RWPE2 (cell line): ENCODE measurements around the gene ATAD3B.

Experiments used
- ATAC-seq: fragments of 200-7000 bp; cut with Tn5 transposase; 3 replicates; pipeline ENCODE4 v1.9.1; 2021; ENCODE audit warnings: low read depth
- DNase-seq: peaks from one replicate; pipeline ENCODE4 v3.0.0-alpha.2; 2020; ENCODE audit warnings: low spot score
- H3K27ac ChIP-seq: fragments of 450-650 bp; 2 replicates; pipeline ENCODE4 v1.5.1; 2017; ENCODE audit warnings: mild to moderate bottlenecking; ENCODE audit not compliant: poor library complexity, severe bottlenecking
- H3K27me3 ChIP-seq: fragments of 250-450 bp; sonication (Bioruptor Pico); 2 replicates; pipeline ENCODE4 v1.5.1; 2021; ENCODE audit warnings: mild to moderate bottlenecking, moderate library complexity; ENCODE audit not compliant: insufficient read depth, poor library complexity, severe bottlenecking
- H3K36me3 ChIP-seq: fragments of 250-450 bp; sonication (Bioruptor Pico); 2 replicates; pipeline ENCODE4 v1.5.1; 2020; ENCODE audit warnings: low read depth, mild to moderate bottlenecking, moderate library complexity
- H3K4me1 ChIP-seq: fragments of 250-450 bp; sonication (Bioruptor Pico); 2 replicates; pipeline ENCODE4 v1.5.1; 2021; ENCODE audit warnings: mild to moderate bottlenecking, moderate library complexity; ENCODE audit not compliant: insufficient read depth, poor library complexity, severe bottlenecking
- H3K4me3 ChIP-seq: fragments of 250-450 bp; sonication (Bioruptor Pico); 2 replicates; pipeline ENCODE4 v1.5.1; 2021; ENCODE audit warnings: mild to moderate bottlenecking, moderate library complexity; ENCODE audit not compliant: severe bottlenecking
- H3K9me3 ChIP-seq: fragments of 250-450 bp; sonication (Bioruptor Pico); 2 replicates; pipeline ENCODE4 v1.5.1; 2021; ENCODE audit warnings: mild to moderate bottlenecking, moderate library complexity; ENCODE audit not compliant: severe bottlenecking
- CTCF ChIP-seq: fragments of 450-650 bp; IDR thresholded peaks from one replicate; pipeline ENCODE4 v1.5.1; 2017; ENCODE audit warnings: mild to moderate bottlenecking, moderate library complexity; ENCODE audit not compliant: poor library complexity, severe bottlenecking

Gene ATAD3B

GRCh38 chr1:1435911-1436629 lies 35.5 kb upstream of the ATAD3B start:
- H3K9me3 ChIP-seq: no peaks in the 10 kb centered on the region
- no peaks in the 10 kb centered on the region for H3K36me3 ChIP-seq
- DNase-seq: no peak
- H3K27me3 ChIP-seq: no peaks in the 10 kb centered on the region
- TF ChIP-seq CTCF: no peak
- peak overlapping the region; percentile 45 for H3K4me3 ChIP-seq
- peaks cover 9% of the 10 kb centered on the region for H3K4me1 ChIP-seq
- H3K27ac ChIP-seq: no peak overlapping the region
- no peak for ATAC-seq

- peaks cover 9% of the 10 kb centered on the region for H3K4me1 ChIP-seq
- peak overlapping the region; percentile 45 for H3K4me3 ChIP-seq
- no peak overlapping the region for H3K27ac ChIP-seq
- H3K36me3 ChIP-seq: no peaks in the 10 kb centered on the region
- no peak for ATAC-seq
- TF ChIP-seq CTCF: no peak
- DNase-seq: no peak
- H3K27me3 ChIP-seq: no peaks in the 10 kb centered on the region
- no peaks in the 10 kb centered on the region for H3K9me3 ChIP-seq
Measured at GRCh38 chr1:1436630-1437032, 34.9 kb upstream of the ATAD3B start.

- H3K27ac ChIP-seq: no peak overlapping the region
- DNase-seq (peak; percentile 65), ATAC-seq (no peak)
- H3K4me3 ChIP-seq: no peak overlapping the region
- no peaks in the 10 kb centered on the region for H3K36me3 ChIP-seq
- peaks cover 9% of the 10 kb centered on the region for H3K4me1 ChIP-seq
- TF ChIP-seq CTCF: no peak
- no peaks in the 10 kb centered on the region for H3K9me3 ChIP-seq
- H3K27me3 ChIP-seq: no peaks in the 10 kb centered on the region
Measured at GRCh38 chr1:1437033-1437903, 34.3 kb upstream of the ATAD3B start.

- DNase-seq (peak; percentile 65), ATAC-seq (no peak)
- Histone ChIP-seq H3K4me1 (peaks cover 8% of the 10 kb centered on the region), H3K27ac (no peak overlapping the region), H3K27me3 (no peaks in the 10 kb centered on the region), H3K9me3 (no peaks in the 10 kb centered on the region), H3K36me3 (no peaks in the 10 kb centered on the region), H3K4me3 (no peak overlapping the region)
- no peak for TF ChIP-seq CTCF
Measured at GRCh38 chr1:1437904-1438376, 33.6 kb upstream of the ATAD3B start.
